CD4-positive, alpha-beta T cell treated with Interleukin-2 at 100 ng/mL for 4 hours (primary cell): ENCODE data around the gene RAB17.
"Not testable (repeated sequence)": the region's sequence is repeated elsewhere in the genome, so short reads cannot be mapped to it uniquely, and the experiment has no call there.

Source experiments
- DNase-seq: peaks from one replicate; pipeline ENCODE4 v3.0.0-alpha.2; 2020; ENCODE audit warnings: low spot score

RAB17 gene

DNA sequence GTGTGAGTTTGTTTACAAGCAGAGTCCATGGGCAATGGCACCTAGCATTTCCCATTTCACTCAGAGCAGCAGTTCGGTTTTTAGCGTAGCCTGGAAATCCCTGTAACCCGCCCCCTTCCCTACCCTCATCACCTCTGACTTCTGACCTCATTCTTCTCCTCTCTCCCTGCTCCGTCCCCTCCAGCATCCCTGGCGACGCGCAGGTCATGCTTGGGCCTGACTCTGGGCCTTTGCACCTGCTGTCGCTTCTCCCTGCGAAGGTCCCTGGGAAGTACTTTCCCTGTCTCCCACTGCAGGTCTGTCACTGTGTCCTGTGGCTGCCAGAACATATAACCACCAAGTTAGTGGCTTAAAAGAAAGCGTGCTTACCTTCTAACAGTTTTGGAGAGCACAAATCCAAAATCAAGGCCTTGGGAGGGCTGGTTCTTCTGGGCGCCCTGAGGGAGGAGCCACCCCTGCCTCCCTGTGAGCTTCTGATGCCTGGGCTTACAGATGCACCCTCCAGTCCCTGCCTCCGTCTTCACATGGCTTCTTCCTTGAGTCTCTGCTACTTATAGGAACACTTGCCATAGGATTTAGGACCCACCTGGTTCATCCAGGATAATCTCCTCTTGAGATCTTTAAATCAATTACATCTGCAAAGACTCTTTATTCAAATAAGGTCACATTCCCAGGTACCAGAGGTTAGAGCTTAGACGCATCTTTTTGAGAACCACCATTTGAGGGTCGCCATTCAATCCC, 8.1 kb upstream of the RAB17 start:
- no peak for DNase-seq

DNA sequence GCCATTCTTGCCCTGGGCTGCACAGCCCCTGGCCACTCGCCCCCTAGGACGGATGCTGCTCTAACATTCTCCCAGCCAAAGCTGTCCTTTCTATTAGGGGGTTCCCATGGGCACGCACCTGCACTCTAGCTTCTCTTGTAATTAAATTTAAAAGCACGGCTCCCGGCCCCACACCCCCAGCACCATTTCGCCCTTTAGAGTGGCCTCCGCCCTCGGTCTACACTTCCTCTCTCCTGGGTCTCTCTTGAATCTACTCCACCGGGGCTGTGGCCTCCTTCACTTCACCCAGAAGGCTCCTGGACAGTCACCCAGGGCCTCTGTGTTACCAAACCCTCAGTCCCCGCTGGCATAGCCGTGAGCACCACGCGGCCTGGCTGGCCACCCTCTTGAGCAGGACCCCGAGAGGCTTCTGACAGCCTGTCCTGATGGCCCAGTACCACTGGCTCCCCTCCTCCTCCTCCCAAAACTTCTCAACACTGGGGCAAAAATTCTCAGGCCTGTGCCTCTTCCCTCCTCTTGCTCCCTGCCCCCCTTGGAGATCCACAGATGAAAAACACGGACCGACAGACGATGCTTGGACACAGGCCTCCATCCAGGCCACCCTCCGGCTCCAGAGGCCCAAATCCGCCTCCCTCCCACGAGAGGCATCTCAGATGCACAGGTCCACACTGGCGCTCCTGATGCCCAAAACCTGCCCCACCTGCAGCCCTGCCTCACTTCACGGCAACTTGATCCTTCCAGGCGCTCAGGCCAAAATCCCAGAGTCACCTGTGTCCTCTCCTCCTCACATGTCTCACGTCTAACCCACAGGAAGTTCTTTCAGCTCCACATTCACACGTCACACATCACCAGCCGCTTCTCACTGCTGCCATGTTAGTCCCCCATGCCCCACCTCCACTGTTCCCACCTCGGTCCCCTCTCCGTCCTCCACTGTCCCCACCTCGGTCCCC, 6.9 kb upstream of the RAB17 start:
- no peak for DNase-seq

DNA sequence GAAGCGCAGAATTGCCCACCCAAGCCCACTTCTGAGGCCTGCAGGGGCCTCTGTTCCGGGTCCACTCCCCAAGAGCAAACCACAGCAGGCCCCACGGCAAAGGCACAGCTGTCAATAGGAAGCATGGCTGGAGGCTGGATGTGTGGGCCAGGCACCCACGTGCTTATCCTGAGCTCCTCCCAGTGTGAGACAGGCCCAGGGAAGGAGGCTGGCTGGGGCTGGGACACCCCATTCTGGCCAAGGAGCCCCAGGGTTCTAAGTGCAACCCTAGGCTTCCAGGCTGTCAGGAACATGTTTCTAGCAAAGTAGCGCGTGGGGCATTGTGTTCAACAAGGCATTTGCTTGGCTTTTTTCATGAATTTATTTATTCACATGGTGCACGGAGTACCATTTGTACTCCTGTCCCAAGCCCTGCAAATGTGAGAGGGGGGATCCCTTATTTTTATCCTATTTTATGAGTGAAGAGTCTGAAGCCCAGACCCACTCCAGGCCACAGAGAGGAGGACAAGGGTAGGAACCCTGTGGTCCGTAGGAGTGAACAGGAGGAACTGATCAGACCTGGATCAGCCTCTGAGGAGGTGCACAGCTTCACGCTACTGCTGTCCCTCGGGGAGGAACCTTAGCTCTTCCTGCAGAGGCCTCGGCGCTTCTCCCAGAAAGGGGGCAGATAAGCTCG, 6.1 kb upstream of the RAB17 start:
- no peak for DNase-seq

DNA sequence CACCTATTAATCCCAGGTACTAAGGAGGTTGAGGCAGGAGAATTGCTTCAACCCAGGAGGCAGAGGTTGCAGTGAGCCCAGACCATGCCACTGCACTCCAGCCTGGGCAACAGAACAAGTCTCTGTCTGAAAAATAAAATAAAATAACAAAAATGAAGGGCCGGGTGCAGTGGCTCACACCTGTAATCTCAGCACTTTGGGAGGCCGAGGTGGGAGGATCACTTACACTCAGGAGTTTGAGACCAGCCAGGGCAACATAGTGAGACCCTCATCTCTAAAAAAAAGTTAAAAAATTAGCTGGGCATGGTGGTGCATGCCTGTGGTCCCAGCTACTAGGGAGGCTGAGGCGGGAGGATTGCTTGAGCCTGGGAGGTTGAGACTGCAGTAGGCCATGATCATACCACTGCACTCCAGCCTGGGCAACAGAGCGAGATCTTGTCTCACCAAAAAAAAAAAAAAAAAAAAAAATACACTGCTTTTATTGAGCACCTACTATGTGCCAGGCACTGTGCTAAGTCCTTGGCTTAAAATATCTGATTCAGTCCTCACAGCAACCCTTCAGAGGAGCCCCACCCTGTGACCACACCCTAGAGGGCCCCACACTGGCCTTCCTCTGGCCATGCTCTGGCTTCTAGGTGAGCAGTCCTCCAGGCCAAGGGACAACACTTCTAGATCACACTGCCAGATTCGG, 5.4 kb upstream of the RAB17 start:
- not testable (repeated sequence) for DNase-seq

DNA sequence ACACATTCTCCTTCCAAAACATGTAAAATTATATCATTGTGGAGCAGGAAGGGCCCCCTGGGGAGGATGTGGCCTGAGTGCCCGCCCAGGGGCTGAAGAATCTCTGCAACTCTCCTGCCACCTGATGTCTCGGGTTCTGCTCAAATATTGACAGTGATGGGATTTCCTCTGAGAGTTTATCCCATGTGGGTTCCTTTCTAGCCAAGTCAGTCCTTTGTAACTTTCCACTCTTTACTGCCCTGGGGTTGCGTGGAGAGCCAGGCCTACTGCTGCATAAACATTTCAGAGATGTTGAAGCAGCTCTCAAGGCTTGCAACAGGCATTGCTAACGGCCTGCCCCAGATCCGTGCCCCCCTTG, 4.0 kb upstream of the RAB17 start:
- DNase-seq = no peak

DNA sequence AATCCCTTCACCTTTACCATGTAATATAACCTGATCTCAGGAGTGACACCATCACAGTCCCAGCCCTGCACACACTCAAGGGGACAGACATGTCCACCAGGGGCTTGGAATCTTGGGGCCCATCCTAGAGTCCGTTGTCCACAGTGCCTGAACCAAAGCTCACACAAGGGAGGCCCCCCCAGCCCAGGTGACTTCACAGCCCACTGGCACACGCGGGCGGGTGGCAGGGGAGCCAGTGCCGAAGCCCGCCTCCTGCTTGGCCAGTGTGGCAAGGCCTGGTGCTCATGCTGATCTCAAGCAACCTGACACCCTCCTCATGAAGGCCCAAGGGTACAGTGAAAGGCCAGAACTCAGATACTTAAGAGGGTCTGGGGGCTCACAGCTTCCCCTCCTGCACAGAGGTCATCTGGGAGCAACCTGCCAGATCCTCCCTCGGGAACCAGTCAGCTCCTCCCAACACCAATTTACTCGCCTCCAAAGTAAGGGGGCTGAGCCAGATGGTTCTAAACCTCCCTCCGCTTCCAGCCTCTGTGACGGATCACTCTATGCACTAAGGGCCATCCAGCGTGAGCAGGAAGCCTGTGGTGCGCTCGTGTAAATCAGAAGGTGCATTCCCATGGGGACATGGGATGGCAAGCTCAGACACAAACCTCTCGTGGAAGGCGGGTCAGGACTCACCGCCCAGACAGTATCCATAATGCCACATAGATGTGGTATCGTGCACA, 3.2 kb upstream of the RAB17 start:
- DNase-seq = no peak

DNA sequence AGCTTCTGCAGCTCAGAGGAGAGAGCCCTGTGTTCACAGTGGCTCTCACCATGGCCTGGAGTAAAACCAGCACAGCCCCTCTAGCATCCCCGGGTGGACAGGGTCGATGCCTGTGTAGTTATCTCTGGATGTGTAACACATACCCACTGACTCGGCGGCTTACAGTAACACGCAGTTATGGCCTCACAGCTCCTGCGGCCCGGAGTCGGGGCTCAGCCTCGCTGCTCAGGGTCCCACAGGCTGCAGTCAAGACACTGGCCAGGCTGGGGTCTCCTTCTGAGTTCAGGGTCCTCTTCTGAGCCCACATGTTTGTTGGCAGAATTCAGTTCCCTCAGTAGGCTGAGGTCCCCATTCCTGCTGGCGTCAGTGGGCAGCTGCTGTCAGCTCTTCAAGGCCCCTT, 2.5 kb upstream of the RAB17 start:
- no peak for DNase-seq

DNA sequence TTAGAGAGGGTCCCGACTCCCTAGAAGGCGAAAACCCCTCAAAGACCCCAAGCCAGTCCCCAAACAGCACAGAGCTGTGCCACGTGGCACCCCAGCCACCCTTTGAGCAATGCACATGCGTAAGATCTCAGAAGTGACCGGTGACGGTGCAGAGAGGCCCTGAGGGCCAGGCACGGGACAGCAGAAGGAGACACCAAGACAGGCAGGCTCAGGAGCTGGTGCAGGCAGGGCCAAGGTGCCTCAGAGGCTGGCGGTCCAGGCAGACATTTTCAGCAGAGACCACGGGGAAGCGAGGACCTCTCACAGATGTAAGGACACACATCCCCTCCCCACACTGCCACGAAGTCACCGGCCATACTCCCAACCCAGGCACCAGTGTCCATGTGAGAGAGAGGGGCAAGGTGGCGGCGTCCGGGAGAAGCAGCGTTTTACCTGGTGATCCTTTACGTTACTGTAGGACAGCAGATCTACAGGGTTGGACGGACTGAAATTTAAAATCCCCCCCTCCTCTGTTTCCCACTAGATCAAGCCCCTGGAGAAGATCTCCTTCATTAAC, 2.0 kb upstream of the RAB17 start:
- DNase-seq = no peak

DNA sequence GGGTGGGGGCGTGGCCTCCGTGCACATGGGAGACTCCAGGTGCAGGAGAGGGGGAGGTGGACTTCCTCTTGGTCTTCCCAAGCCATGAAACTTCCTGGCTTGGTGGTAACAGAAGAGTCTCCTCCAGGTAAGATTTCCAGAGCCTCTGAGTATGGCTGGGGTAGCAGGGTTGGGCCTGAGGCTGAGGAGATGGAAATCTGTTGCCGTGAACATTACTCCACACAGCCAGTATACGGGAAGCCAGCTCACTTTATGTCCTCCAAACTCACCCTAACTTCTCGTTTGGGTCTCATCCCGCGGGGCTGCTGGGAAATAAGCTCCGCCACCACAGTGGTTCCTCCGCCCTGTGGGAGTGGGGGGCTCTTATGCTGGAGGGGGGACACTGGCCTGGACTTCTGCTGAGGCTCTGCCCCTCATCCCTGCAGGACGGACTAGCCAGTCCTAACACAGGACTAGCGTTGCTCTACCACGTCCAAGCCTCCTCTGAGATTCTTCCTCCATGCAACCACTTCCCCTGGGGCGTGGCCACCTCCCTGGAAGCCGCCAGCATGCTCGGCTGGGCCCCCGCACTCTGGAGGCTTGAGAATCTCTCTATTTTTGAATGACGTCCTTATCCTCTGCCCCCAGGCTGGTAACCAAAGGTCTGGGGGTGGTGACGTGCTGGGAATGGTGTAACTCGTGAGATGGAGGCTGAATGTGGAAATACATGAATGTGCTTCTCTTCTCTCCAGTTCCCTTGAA, 777 bp upstream of the RAB17 start:
- no peak for DNase-seq

DNA sequence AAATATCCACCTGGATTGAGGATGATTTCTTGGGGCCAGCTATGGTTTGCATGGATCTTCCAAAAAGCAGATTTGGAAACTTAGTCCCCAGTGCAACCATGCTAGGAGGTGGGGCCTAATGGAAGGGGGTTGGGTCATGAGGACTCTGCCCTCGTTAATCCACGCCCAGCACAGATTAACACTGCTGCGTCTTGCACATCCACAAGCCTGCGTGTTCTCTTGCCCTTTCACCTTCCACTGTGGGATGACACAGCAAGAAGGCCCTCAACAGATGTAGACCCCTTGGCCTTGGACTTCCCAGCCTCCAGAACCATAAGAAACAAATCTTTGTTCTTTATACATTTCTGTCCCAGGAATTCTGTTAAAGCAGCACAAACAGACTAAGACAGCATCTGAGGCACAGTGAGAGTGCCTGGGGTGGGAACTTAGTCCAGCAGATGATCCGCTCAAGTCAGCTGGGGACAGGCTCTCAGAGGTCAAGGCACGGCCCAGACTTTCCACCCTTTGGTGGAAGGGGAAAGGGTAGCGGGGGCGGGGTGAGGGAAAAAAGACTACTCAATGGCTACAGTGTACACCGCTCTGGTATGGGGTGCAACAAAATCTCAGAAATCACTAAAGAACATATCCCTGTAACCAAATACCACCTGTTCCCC, 2.4 kb downstream of the RAB17 start:
- DNase-seq = no peak

DNA sequence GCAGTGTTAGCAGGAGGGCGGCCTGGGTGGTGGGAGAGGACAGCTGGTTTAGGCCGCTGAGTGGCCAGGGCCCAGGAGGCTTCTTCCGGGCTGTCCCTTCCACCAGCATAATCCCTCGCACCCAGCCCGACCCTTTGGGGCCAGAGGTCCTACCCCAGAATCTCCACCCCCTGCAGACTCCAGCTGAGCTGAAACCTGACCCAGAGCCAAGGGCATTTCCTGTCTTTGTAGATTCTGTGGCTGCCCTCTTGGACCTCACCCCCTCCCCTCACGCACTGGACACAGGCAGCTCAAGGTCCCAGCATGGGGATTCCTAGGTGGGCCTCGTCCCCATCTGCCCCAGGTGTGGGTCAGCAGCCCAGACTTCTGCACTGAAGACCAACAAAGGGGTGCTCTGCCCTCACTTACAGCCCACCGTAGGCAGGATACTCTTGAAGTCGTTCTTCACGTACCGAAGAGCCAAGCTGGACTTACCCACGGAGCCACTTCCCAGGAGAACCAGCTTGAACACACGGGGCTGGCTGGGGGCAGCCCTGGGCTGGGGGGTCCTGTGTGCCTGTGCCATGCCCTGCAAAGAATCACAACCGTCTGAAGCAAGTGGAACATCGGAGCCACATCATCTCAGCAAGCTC, 4.8 kb downstream of the RAB17 start:
- no peak for DNase-seq

DNA sequence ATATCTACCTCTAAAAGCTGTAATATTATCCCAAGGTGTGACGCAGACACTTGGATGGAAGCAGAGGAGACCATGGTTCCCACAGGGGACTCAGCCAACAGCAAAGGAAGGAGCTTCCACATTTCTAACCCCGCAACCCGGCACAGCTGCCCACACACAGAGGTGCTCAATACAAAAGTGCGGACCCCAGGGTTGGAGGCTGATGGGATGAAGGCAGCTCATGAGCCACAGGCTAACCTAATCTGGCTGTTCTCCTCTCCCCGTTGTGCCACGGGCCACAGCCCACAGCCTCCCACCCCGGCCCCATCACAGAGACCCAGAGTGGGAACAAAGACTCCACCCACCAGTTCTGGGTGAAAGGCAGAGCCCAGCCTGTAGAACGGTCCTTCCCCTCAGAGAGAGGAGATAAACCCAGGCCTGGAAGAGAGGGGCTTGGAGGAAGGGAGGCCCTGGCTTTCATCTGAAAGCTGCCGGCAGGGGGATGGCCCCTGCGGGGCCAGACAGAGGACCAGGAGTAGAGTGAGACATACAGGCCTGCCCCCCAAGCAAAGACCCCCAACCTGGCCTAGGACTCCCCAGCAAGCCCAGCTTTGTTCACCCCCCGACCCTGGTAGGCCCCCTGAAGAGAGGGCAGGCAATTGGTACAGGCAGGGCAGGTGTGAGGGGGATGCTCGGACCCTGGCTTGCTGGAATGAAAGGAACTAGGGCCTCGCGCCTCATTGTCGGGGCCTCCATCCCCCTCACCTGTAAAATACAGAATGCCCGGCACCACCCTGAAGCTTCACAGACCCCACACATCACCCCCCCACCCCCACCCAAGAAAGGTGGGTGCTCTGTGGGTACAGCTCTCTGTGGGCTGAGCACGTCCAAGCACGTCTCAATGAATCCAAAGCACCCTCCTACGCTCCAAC, 6.9 kb downstream of the RAB17 start:
- no peak for DNase-seq

DNA sequence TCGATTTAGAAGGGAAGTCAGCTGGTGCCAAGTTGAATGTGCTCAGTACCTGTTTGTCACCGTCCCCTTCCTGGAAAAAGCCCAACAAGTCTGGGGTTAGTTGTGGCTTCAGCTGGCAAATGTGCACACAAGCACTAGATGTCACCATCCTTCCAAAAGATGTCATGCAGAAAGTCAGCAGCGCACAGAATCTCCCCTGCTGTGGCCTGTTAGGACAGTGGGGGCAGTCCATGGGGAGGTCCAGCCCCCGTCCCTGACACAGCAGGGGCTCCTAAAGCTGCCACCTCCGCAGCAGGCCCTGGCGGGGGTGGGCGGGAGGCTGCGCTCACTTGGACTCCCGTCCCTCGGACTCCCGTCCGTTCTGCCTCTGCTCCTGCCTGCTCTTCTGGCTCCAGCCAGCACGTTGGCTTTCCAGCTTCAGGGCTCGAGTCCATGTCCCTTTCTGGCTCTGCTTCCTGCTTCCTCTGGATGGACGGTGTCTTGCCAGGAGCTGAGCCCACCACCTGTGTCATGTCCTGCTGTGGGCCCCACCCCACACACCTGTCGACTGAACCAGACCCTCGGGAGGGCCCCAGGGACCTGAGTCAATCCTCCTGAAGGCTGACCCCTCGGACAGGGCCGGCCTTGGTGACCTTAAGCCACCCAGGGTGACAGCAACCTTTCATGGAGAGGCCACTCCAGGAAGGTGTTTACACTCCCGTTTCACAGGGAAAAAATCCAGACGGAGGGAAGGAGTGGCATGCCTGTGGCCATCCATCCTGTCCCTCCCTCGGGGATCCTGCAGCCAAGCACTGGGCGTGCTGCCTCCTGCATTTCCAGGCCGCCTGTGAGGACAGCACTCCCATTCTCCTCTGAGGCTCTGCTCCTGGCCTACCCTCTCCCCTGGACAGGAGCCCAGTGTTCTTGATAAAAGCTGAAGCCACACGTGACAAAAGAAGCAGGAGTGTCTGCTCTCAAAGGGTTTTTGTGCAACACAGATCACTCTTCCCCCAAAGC, 8.5 kb downstream of the RAB17 start:
- peak; percentile 55 for DNase-seq

DNA sequence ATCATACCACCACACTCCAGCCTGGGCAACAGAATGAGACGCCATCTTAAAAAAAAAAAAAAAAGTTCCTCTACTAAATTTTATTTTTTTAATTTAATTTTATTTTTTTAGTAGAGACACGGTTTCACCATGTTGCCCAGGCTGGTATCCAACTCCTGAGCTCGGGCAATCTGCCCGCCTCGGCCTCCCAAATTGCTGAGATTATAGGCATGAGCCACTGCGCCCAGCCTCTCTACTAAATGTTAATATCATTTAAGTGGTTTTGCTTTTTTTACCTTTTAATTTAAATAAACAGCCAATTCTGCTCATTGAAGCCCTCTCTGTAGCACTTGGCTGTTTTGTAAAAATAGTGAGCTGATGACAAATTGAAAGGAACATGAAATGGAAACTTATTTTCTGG, 9.2 kb downstream of the RAB17 start:
- DNase-seq = no peak

DNA sequence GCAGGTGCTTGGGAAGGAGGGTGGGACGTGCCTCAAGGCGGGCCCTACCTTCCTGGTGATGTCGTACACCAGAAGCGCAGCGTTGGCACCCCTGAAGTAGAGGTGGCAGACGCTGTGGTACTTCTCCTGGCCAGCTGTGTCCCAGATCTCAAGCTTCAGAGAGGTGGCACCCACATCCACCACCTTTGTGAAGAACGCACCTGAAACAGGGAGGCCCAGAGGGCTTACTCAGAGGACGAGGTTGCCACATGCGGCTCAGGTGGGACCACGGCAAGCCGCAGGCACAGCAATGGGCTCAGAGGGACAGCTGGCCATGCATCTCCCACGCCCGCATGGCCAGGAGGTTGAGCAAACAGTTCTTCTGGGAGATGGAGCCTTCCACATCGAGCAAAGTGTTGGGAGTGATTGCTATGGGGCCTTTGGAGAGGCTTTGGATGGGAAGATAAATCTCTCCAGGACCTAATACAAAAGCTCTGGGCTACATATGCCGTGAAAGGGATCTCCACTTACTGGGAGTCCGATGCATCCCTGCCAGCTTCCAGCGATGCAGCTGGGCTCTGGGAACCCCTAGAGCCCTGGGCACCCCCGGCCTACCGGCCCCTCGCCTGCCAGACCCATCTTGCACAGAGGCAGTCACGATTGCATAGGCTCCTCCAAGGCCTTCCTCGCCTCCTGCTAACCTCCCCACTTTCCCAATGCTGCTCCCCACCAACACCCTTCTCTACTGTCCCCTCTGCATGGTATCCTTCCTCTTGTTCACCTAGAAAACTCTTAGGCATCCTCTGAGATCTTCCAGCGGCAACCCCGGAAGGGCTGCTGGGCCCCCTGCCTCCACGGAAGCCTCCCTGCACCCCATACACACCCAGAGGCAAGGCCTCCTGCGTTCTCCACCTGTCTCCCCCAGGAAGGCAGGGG, 12.3 kb downstream of the RAB17 start:
- no peak for DNase-seq

DNA sequence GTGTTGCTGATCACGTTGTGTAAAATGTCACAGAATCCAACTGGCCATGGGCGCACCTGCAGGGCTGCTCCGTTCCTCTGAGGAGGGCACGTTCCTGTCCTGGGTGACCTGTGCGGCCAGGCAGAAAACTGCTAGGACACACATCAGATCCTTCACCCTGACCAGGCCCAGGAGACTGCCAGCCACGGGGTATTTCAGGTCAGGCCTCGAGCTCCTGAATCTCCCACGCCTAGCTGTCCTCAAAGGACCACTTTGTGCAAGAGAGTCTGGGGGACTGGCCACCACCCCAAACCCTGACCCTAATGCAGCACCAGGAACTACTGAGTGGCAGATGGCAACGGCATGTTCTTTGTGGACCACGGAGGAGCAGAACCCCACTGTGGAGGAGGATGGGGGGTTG, 13.1 kb downstream of the RAB17 start:
- no peak for DNase-seq
